GM19324 (cell line): ENCODE measurements around the gene PCGF1.
"Not testable (repeated sequence)": the region's sequence is repeated elsewhere in the genome, so short reads cannot be mapped to it uniquely, and the experiment has no call there.

ENCODE experiments used
- ATAC-seq: cut with Tn5 transposase; IDR thresholded peaks from one replicate; pipeline ENCODE4 v1.9.1; 2021; ENCODE audit warnings: mild to moderate bottlenecking, moderate library complexity; ENCODE audit not compliant: unreplicated experiment, low FRiP score

PCGF1 gene

DNA sequence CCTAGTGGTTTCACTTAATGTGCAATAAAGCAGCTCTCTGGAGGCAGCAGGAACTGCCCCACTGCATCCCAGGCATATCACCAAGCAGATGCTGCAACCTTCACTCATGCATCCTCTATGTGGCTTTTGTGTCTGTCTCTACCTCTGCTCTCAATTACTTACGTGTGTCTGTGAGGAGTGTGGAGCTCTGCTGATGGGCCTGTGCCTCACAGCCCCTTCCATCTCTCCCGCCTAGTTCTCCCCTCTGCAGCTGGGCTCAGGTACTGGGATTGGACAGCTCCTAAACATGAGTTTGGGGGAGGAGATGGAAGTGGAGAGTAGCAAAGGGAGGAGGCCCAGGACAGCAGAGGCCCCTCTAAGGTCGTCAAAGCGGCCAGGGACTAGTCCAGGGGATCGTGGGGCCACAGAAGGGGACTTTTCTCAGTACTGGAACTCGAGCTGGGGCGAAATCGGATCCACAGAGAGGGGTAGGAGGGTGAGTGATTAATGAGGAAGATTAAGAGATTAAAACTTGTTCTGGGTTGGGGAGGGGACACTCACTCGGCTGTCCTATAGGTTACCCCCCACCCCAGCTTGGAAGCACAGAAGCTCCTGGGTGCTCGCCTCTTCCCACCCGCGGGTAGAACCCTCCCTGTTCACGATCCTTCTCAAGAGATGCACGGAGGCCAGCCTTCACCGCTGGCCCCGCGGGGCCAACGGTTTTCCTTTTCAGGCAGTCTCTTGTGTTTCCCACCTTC lies 6.0 kb downstream of the PCGF1 start:
- ATAC-seq: no peak

DNA sequence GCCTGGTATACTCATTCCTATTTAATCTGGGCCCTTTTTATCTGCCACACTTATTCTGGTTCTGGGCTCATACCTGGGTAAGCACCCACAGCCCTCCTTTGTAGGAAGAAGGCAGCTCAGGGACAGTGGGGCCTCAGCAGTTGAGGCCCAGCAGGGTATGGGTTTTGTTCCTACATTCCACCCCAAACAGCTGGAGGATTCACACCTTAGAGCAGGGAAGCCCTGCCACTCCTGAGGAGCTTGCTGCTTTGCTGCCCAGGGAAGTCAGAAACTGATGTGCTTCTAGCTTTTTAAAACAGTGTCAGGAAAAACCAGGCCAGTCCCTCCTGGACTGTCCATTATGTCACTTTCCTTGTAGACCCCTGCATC lies 6.9 kb downstream of the PCGF1 start:
- ATAC-seq: no peak

DNA sequence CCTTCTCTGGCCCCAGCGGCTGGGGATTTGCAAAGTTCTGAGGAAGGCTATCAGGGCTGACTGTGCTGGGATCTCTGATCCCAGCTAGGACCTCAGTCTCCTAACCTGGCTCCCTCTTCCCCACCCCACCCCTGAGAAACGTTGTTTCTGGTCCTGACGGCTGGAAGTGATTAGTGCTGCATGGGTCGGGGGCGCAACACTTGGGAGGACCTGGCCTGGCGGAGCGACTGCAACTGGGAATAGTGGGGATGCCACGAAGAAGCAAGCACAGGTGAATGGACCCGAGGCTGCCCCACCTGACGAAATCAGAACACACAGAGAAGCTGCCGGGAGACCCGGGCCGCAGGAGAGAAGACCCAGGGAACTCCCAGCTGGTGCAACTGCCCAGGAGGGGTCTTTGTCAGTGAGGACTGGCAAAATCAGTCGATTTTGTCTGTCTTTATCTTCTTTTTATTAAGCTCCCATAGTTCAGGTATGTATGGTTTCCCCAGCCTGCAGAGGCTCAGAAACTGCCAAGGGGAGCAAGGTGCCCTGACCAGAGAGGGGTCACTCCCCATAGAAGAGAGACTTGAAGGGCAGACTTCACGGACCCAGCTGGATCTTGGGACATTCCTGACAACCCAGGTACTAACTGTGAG lies 7.4 kb downstream of the PCGF1 start:
- ATAC-seq: no peak

DNA sequence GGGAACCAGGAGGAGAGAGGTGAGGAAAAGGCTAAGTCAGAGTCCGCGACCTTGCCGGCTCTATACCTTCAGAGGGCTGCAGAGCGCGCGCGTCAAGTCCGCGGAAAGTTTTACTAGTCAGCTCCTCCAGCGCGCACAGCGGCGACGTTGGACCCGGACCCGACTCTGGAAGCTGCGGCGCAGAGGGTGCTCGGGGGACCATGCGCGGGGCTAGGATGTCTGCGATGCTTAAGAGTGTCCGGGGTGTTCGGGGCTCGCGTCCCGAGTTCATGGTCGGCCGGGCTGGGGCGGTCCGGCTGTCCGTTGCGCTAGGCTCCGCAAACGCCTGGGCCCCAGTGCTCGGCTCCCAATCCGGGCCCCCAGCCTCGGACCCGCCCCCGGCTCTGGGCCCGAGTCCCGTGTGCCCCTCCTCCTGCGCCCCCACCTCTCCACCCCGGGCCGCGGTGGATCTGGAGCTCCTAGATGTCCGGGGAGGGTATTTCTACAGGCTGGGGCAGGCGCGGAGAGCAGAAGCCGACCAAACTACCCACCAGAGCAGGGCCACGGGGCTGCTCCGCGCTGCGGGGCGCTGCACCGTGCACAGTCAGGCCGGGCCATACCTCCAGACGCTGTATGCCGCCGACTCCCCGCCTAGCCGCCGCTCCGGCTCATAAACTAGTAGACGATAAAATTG lies 8.1 kb downstream of the PCGF1 start, which contains the start of gene LBX2:
Gene LBX2 (minus strand): TSS at position 337 of the 673 bp plus-strand sequence. CDS start 66 bp downstream, at position 271.
- ATAC-seq: no peak

DNA sequence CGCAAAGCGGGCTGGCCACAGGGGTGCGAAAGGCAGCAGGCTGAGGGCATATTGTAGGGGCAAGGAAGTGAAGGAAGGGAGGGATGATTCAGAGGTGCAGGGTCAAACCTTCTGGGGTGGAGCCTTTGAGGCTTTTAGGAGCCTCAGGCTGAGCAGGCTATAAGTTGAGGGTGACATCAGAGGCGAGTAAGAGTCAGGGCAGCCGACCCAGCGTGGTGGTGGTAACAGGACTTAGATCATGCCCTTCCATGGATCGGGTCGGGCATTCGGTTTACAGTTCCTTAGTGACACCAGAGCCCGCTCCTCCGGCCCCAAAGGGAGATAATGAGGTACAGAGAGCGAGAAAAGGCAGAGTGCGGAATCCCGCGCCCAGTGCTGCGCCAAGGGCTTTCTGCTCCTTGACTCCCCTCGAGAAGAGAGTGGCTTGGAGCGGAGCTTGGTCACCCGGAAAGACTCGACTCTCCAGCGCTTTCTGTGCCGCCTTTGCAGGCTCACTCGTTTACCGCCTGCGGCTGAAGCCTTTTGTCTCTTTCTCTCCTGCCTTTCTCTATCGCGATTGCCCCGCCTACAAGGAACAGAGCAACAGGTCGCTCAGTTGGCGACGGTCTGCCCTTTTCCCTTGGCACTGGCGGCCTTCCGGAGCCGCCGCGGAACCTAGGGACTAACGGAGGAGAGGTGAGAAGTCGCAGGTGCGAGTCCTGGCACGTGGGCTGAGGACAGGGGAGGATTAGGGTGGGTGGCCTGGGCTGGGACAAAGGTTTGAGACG lies 8.8 kb downstream of the PCGF1 start:
- ATAC-seq: no peak

DNA sequence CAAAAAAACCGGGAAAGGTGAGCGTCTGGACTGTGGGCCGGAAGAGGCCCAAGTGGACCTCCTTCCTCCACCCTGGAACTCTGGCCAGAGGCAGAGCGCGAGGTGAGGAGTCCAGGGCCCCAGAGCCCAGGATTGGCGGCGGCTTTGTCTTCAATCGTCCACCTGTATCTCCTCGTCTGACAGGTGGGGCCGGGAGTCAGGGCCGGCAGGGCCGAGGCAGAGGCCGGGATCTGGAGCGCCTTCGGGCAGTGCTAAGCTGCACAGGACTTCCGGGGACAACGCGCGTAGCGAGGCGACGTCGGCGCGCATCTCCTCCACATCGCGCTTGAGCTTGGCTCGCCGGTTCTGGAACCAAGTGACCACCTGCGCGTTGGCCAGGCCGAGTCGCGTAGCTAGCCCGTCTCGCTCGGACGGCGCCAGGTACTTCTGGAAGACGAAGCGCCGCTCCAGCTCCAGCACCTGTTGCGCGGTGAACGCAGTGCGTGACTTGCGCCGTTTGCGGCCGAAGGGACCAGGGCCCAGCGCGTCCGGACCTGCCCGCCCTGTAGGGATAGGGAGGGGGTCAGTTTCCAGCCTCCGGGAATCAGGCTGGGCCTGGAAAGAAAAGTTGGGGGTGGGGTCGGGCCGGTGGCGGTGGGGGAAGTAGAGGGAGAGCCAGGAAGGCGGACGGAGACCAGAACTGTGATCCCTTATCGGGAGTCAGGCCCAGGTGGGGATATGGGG lies 9.6 kb downstream of the PCGF1 start:
- no peak for ATAC-seq

DNA sequence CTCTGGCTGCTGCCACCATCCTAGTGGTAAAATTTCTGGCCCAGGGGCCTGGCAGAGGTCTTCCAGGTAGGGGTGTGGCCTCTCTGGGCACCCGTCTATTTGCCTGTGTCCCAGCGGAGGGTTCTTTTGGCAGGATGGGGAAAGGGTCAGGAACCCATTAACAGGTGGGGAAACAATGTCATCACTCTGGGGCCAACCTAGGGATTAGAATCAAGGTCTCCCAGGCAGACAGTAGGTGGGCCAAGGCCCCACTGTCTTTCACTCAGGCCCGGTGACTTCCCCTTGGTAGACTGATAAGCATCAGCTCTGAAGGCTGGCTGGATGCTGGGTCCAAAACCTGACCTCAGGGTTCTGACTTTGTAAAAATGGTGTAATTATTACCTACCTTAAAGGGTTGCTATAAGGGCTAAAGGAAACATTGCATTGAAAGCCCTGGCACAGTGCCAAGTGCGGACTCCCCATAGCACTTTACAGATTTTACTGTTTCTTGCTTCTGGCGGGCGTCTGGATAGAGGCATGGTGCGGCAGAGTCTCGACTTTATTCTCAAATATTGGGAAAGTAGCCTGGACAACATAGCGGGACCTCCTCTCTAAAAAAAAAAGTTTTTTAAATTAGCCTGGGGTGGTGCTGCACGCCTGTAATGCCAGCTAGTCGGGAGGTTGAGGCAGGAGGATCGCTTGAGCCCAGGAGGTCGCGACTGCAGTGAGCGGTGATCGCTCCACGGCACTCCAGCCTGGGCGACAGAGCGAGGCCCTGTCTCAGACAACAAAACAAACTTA lies 10.3 kb downstream of the PCGF1 start:
- no peak for ATAC-seq

DNA sequence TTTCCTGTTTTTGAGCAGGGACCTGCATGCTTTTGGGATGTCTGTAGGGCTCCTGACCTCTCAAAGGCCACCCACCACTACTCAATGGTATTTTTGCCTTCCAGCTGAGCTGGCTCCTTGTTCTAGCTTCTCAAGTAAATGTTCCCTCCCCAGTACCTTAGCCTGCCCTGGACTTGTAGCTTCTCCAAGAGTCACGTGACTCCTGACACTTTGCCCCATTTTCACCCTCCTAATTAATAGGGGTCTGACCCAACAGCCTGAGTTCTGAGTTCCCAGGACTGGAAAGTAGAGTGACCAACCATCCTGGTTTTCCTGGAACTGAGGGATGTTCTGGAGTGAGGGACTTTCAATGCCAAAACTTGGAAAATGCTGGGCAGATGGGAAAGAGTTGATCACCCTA lies 12.1 kb downstream of the PCGF1 start:
- ATAC-seq: no peak

DNA sequence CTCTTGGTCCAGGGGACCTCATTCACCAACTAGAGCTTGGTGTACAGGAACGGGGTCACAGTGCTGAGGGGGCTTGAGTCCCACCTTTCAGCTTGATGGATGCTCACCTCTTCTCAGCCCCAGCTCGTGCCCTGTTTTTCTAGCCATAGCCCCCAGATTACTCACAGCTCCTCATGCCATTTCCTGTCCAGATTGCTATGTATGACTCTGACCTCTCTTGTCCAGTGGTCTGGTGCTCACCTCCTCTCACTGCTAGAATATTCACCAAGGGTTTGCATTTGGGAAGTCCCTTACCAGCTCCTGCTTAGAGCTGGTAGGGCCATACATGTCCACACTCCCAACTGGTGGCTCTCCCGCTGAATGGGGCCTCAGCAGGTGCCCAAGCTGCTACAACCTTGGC lies 13.9 kb downstream of the PCGF1 start:
- no peak for ATAC-seq

DNA sequence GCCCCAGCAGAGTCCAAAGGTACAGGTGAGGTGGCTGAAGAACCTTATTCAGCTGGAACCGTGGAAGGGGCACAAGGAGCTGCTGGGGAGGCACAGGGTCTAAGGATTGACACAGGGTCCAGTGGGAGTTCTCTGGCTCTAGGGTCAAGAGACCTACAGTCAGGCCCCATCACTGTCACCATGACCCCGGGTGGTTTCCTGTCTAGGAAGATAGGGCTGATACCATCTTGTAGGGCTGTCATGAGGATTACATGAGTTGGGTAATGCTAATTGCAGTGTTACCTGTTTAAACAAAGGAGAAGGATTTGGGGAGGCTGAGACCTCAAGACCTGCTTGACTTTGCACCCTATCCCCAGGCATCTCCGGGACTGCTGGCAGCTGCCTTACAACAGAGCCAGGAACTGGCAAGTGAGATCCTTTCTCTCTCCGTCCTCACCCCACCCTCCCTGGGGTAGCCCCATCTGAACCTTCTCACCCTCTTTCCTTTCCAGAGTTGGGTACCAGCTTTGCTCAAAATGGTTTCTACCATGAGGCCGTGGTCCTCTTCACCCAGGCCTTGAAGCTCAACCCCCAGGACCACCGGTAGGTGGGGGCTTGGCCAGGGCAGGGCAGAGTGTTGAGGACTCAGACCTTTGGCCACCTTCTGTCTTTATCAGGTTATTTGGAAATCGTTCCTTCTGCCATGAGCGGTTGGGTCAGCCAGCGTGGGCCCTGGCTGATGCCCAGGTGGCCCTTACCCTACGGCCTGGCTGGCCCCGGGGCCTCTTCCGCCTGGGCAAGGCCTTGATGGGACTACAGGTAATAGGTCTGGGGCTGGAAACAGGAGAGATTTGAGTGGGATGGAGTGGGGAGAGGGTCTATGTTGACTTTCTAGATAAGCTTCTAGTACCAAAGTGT lies 15.6 kb downstream of the PCGF1 start:
- ATAC-seq: no peak

DNA sequence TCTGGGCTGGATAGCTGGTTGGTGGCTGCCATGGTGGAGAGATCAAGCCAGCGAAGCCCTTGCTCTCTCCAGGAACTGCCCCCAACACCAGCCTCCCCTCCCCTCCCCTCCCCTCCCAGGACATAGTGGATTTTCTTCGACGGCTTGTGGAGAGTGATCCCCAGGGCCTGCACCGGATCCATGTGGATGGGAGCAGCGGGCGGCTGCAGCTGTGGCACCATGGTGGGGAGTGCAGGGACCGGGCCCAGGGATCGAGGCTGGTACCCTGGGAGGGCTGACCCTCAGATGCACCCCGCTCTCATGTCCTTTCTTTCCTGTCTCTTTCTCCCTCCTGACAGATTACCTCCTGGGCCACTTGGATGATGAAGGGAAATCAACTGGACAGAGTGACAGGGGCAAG lies 17.6 kb downstream of the PCGF1 start:
- no peak for ATAC-seq

DNA sequence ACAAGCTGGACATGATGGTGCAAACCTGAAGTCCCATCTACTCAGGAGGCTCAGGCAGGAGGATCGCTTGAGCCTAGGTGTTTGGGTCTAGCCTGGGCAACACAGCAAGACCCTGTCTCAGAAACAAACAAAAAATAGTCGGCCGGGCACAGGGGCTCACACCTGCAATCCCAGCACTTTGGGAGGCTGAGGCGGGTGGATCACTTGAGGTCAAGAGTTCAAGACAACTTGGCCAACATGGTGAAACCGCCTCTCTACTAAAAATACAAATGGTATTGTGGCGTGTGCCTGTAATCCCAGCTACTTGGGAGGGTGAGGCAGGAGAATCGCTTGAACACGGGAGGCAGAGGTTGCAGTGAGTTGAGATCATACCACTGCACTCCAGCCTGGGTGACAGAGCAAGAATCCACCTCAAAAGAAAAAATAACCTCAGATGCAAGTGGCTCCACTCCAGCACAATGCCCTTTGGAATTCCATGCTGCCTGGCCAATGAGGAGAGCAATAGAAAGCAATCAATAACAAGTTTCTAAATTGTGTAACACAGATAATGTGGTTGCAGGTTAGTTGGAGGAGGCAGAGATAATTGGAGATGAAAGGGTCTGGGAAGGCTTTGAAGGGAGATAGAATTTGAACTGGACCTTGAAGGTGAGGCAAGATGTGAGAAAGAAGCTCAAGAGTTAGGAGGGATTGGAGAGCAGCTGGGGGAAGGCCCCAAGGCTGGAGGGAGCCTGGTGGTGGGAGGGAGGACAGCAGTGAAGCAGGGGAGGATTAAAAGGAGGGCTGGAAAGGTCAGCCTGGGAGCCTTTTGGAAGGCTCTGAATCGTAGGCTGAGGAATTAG lies 18.6 kb downstream of the PCGF1 start:
- ATAC-seq: no peak

DNA sequence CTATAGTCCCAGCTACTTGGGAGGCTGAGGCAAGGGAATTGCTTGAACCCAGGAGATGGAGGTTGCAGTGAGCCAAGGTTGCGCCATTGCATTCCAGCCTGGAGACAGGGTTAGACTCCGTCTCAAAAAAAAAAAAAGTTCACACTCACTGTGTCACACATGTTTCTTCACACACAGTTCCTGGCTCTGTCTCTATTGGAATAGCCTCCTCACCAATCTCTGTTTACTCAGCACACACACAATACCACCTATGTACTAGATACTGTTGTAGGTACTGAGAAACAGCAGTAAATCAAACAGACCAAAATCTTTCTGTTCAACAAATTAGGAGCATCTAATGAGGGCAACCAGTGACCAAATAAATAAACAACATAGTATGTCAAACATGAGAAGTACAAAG lies 21.4 kb downstream of the PCGF1 start:
- ATAC-seq: no peak

DNA sequence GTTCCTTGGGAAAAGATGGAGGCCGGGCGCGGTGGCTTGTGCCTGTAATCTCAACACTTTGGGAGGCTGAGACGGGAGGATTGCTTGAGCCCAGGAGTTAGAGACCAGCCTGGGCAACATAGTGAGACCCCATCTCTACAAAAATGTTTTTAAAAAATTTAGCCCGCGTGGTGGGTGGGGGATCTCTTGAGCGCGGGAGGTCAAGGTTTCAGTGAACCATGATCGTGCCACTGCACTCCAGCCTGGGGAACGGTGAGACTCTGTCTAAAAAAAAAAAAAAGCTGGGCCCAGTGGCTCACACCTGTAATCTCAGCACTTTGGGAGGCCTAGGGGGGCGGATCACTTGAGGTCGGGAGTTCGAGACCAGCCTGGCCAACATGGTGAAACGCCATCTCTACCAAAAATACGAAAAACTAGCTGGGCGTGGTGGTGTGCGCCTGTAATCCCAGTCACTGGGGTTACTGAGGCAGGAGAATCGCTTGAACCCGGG lies 23.8 kb downstream of the PCGF1 start:
- ATAC-seq: not testable (repeated sequence)

DNA sequence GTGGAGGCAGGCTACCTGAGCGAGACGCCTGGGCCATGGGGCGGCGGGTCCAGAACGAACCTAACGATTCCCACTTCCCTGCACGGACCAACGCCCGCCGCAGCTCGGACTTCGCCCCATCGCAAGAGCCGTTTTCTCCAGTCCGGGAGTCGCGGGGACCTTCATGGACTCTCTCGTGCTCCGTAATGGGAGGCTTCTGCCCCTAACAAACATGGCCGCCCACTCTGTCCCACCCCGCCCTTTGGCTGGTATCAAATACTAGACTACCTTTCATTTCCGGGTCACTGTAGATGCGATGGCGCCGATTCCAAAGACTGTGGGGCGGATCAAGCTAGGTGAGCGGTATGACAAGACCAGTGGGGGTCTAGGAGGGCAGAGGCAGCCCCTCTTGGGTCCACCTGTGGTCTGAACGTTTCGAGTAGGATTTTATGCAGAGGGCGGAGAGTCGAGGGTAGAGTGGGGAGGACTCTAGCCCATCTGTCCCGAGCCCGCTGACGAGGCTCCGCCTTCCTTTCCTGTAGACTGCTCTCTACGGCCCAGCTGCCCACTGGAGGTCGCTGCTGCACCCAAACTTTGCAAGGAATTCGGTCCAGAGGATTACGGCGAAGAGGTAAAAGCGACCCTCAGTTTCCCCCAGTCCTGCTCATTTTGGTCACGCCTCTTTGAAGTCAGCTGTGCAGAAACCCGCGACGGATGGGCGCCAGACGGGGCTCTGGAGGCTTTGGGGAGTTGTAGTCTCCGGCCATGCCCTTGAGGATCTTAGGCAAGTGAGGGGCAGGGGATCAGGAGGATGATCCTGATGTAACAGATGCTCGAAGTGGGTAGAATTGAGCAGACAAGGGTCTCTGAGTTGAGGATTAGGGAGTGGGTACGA lies 24.5 kb downstream of the PCGF1 start, which contains the start of the genes CCDC142 and TTC31:
Gene CCDC142 (minus strand): TSS at position 198 of the 874 bp plus-strand sequence. CDS start 161 bp downstream, at position 37.
Gene TTC31 (plus strand): TSS at position 281 of the 874 bp plus-strand sequence. CDS start 15 bp downstream, at position 296.
- ATAC-seq: peak; percentile 90
